Measurements from ENCODE around the gene NDEL1.

Gene NDEL1

DNA sequence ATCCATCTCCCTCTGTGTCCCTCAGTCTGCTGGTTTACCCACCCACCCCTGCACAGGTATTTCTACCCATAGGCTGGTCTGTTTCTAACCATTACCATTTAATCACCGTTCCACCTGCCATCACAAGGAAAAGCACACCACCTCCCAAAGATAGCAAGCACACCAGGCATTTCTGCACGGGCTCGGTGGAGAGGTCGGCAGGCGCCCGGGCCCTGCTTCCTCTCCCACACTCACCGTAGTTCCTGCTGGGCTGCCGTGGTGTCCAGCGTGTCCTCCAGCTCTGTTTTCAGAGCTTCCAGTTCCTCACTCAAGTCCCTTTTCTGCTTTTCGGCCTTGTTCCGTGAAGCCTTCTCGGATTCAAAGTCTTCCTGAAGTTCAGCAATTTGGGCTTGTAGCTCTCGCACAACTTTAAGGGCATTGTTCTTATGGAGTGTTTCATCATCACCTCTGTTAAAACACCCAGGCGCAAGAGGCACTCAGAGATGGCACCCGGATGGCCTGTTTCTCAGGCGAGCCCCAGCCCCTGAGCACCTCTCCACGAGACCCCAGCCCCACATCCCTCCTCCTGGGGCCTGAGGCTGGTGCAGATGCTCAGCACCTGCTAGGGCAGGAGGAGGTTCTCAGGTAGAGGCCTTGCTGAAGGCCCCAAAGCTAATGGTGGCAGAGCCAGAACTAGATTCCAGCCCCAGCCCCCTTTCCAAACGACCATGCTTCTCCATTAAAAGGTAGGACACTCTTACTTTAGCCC, 69.0 kb downstream of the NDEL1 start:
- DNase-seq (ENCODE audit: low read depth): no peak

DNA sequence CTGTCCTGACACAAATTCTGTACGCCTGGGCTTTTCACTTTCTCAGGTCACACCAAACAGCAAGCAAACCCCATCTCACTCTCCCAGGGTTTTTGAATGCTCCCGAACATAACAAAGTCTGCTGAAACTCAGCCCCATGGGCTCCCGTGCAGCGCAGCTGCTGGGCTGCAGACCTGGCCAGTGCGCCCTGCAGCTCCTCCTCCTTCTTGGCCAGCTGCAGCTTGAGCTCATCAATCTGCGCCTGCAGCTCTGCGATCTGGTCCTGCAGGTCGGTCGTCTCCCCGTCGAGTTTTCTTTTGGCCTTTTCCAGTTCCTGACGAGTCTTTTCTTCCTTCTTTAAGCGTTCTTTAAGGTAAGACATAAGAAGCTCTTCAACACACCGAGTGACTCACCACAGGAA, 70.5 kb downstream of the NDEL1 start:
- no peak for DNase-seq (ENCODE audit: low read depth)

DNA sequence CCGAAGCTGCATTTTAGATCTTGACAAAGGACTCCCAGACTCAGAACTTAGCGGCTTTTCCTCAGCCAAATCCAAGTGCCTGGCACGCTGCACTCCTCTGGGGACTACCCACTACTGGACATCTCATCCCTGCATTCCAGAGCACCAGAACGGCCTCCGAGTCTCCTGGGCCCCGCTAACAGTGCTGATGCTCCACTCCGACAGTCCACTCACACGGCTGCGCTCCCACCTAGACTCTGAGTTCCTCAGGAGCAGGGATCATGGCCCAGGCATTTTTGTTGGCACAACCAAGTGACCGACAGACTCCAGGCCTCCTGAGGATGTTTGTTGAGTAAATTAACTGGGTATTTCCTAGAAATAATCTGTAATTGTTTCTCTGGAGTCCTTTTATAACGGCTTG, 79.1 kb downstream of the NDEL1 start:
- no peak for DNase-seq (ENCODE audit: low read depth)

Measured in GM04504 (cell line).